ENCODE results near the gene APBB1IP.

Gene APBB1IP

GRCh38 chr10:26534384-26534783 is 96.2 kb downstream of the APBB1IP start:
- no peak for TF ChIP-seq CTCF (IDR thresholded peaks at IDR 0.05; ENCODE audit: insufficient read depth, low read length)
- no peak for TF ChIP-seq REST (IDR thresholded peaks at IDR 0.05; ENCODE audit: insufficient replicate concordance, low read depth)
- TF ChIP-seq POLR2AphosphoS5 (IDR thresholded peaks at IDR 0.05; ENCODE audit: low read depth), result no peak
- TF ChIP-seq SPI1 (IDR thresholded peaks at IDR 0.05; ENCODE audit: borderline replicate concordance, low read depth), result no peak
- TF ChIP-seq GABPA (IDR thresholded peaks at IDR 0.05; ENCODE audit: low read depth), result no peak

GRCh38 chr10:26540601-26541000 is 102.5 kb downstream of the APBB1IP start:
- H3K27ac ChIP-seq (replicated peaks), result no peak overlapping the region
- DNase-seq (ENCODE audit: low read depth in 1 of 2, low spot score in 1 of 2), result peak in 1 of 2 experiments; percentile 10
- H3K27me3 ChIP-seq (ENCODE audit: insufficient read depth, poor library complexity, severe bottlenecking), result no peaks in the 10 kb centered on the region
- TF ChIP-seq POLR2AphosphoS5 (IDR thresholded peaks at IDR 0.05; ENCODE audit: low read depth) (no peak), SPI1 (IDR thresholded peaks at IDR 0.05; ENCODE audit: borderline replicate concordance, low read depth) (peak; percentile 18; the same call in 1 of the 2 replicates), GABPA (IDR thresholded peaks at IDR 0.05; ENCODE audit: low read depth) (no peak)
- no peak overlapping the region for H3K4me3 ChIP-seq (replicated peaks; ENCODE audit: insufficient read depth, low read length)

More at GRCh38 chr10:26534384-26534783, 96.2 kb downstream of the APBB1IP start:
- H3K4me3 ChIP-seq (replicated peaks; ENCODE audit: insufficient read depth, low read length), result no peak overlapping the region
- no peaks in the 10 kb centered on the region for H3K27me3 ChIP-seq (ENCODE audit: insufficient read depth, poor library complexity, severe bottlenecking)
- H3K27ac ChIP-seq (replicated peaks), result no peak overlapping the region
- DNase-seq (ENCODE audit: low read depth in 1 of 2, low spot score in 1 of 2), result no peak

- TF ChIP-seq SPI1 (IDR thresholded peaks at IDR 0.05; ENCODE audit: borderline replicate concordance, low read depth), result no peak
- no peaks in the 10 kb centered on the region for H3K27me3 ChIP-seq (ENCODE audit: insufficient read depth, poor library complexity, severe bottlenecking)
- no peak overlapping the region for H3K27ac ChIP-seq (replicated peaks)
- DNase-seq (ENCODE audit: low read depth in 1 of 2, low spot score in 1 of 2), result no peak
- H3K4me3 ChIP-seq (replicated peaks; ENCODE audit: insufficient read depth, low read length), result no peak overlapping the region
These were observed 105.6 kb downstream of the APBB1IP start for GRCh38 chr10:26543567-26544306.

DNA sequence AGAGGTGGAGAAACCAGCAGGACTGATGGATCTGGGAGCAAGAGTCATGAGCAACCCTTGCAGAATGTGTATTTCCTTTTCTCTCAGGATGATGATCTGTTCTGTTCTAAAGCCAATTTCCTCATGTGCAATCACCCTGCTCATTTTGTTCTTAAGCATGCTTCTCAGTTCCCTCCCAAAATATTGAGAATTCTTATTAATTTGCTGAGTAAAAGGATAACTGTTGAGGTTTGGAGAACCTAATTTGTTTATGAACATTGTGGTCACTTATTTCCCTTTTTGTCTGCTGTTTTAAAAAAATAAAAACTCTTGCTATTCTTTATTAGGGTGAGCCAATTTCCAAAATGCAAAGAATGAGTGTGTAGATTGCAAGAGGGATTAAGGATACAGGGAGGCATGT is 106.8 kb downstream of the APBB1IP start:
- TF ChIP-seq SPI1 (IDR thresholded peaks at IDR 0.05; ENCODE audit: borderline replicate concordance, low read depth) (no peak), REST (IDR thresholded peaks at IDR 0.05; ENCODE audit: insufficient replicate concordance, low read depth) (no peak), POLR2AphosphoS5 (IDR thresholded peaks at IDR 0.05; ENCODE audit: low read depth) (no peak), CTCF (IDR thresholded peaks at IDR 0.05; ENCODE audit: insufficient read depth, low read length) (no peak), GABPA (IDR thresholded peaks at IDR 0.05; ENCODE audit: low read depth) (no peak)
- no peak overlapping the region for H3K4me3 ChIP-seq (replicated peaks; ENCODE audit: insufficient read depth, low read length)
- no peak for DNase-seq (ENCODE audit: low read depth in 1 of 2, low spot score in 1 of 2)
- H3K27me3 ChIP-seq (ENCODE audit: insufficient read depth, poor library complexity, severe bottlenecking), result no peaks in the 10 kb centered on the region
- no peak overlapping the region for H3K27ac ChIP-seq (replicated peaks)
